Heart right ventricle (tissue), 16 donors: ENCODE measurements around the gene MAMDC2. TPM values are rescaled to one million over a fixed set of nuclear protein-coding genes. Genes with fewer than 3 reads are reported as not detected.

Experiments used
- ATAC-seq, 8 donors: fragments of 200-7000 bp; cut with Tn5 transposase; one replicate each; pipeline ENCODE4 v1.9.1; 2020; ENCODE audit warnings: mild to moderate bottlenecking in 8 of 8, moderate library complexity in 8 of 8, moderate number of reproducible peaks in 1 of 8
- DNase-seq, 2 donors: peaks; one replicate each; pipeline ENCODE4 v3.0.0-alpha.2; 2020
- H3K27ac ChIP-seq, 10 donors: fragments of 200-600 bp; sonication (generic) in 2 of 10; one replicate each; pipeline versions ENCODE4 v1.5.0 to v1.8.0; 2020 to 2022; ENCODE audit warnings: mild to moderate bottlenecking in 3 of 10
- H3K27me3 ChIP-seq, 7 donors: fragments of 200-600 bp; one replicate each; pipeline ENCODE4 v1.8.0; 2021 to 2022; ENCODE audit warnings: mild to moderate bottlenecking in 2 of 7
- H3K36me3 ChIP-seq, 9 donors: fragments of 200-600 bp; sonication (generic) in 1 of 9; one replicate each; pipeline versions ENCODE4 v1.5.0 to v1.8.0; 2020 to 2022; ENCODE audit warnings: mild to moderate bottlenecking in 2 of 9
- H3K4me1 ChIP-seq, 9 donors: fragments of 200-600 bp; sonication (generic) in 1 of 9; one replicate each; pipeline versions ENCODE4 v1.5.0 to v1.8.0; 2020 to 2022; ENCODE audit warnings: mild to moderate bottlenecking in 4 of 9
- H3K4me3 ChIP-seq, 10 donors: fragments of 200-600 bp; sonication (generic) in 2 of 10; one replicate each; pipeline versions ENCODE4 v1.5.0 to v1.8.0; 2020 to 2022; ENCODE audit warnings: mild to moderate bottlenecking in 7 of 10, moderate library complexity in 2 of 10
- H3K9me3 ChIP-seq, 11 donors: fragments of 200-600 bp in 10 of 11; sonication (generic) in 2 of 11; one replicate each; pipeline versions ENCODE4 v1.5.0 to v1.8.0; 2013 to 2022; ENCODE audit warnings: mild to moderate bottlenecking in 2 of 11, control low read depth in 1 of 11, moderate library complexity in 1 of 11
- WGBS, 2 donors: extraction: QIAGEN DNeasy Blood & Tissue Kit; methylation state at CpG; one replicate each; pipeline ENCODE4 v1.1.7; 2013; ENCODE audit warnings: inconsistent platforms in 1 of 2; 5-methylcytosine and 5-hydroxymethylcytosine counted together
- intact Hi-C, 10 donors: fragments of 100-400 bp; cut with DNase I; formaldehyde crosslinking; loops; one replicate each; pipeline versions ENCODE4 v1.11.1 to v1.14.2; 2022
- polyA plus RNA-seq, 2 donors: library from polyadenylated mRNA; stranded (reverse); fragments of 200-250 nt; gene quantifications; one replicate each; pipeline ENCODE4 v1.2.3, GENCODE V29; 2013
- total RNA-seq, 10 donors: library from RNA; stranded (reverse); fragmentation: NEBNext Ultra II Directional in 3 of 10; extraction: Animal tissue kit (Norgen Biotek cat#: 25700) in 3 of 10; gene quantifications; one replicate each; pipeline versions ENCODE4 v1.2.1 to v1.2.4, GENCODE V29; 2021 to 2023
- TF ChIP-seq, protein P1 (sequence below), 9 donors: fragments of 200-600 bp; sonication (generic) in 2 of 9; IDR thresholded peaks; one replicate each; pipeline versions ENCODE4 v1.5.0 to v1.8.0; 2021 to 2022; ENCODE audit warnings: antibody characterized with exemption in 9 of 9, mild to moderate bottlenecking in 5 of 9, moderate library complexity in 1 of 9
- donor health status: Arrhythmogenic right ventricular cardiomyopathy.
- donor health status: ischemic (EF 13 %, LVEDD 7.1; RV severe dilation, severe dysfunction).
- donor health status: healthy with polysubstance abuse.
- donor health status: DM: no; HTN: yes; CAD: no.
- donor health status: DM: no; HTN: no; CAD: no.
- donor health status: ischemic (EF 25% LVEDD 6.9; RV normal size, moderate dysfunction).
- donor health status: ischemic (EF 25% LVEDD 5.7; RV mildly dilated, moderate dysfunction).
- donor health status: healthy.
- donor health status: DM: yes; HTN: yes; CAD: no.
- donor health status: Ischemic cardiomyopathy.
- donor health status: ischemic (EF 35%, LVEDD 5.7; RV mildly dilated, moderate dysfunction).
- donor health status: nonischemic (EF 11% LVEDD 7.7; RV severe dilation, severe dysfunction).
- donor health status: DM: yes; HTN: yes; CAD: no.
- donor health status: PGD.
- donor health status: ischemic (EF 29% LVEDD 5.4; RV normal size, mild dysfunction).
- donor health status: nonischemic (EF 23%, LVEDD 6.1; RV moderate dilation, normal function).

The MAMDC2 gene
- total and polyA plus RNA-seq, 12 donors, result 2.3 to 11.8 (median 5.8) TPM

DNA sequence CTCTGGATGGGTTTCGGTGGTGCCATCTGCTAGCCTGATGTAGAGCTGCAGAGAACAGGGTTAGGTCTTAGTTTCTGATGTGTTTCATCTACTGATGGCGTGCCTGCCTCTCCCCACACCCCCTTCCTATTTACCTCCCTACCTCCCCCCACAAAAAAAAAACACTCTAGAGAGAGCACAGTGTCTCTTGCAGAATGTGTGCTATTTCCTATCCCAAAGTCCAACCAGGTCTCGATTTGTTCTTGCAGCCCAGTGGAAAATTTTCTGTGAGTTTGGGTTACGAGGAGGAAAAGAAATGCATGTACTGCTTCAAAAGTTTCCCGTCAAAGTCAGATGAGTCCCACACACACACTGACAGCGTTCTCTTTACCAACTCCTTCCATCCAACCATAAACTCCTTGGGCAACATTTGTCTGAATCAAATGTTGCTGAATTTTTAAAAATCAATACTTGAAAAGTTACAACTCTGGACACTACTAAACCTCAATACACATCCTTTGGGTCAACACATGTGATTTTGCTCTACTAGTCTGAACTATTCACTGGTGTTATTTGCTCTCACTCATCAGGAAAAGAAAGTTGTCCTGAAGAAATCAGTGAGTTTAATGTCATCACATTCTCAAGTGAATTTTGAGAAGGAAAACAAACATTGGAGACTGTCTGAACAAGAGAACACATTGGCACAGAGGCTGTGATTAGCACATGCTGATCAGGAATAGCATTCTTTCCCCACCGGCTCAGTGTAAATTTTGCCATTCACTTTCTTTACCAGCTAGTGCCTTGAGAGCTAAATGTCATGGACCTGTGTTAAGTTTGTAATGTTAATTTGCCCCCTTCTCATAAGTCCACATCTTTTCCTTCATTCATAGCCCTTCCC is 84.1 kb downstream of the MAMDC2 start:
- Histone ChIP-seq H3K9me3 (no peaks in the 10 kb centered on the region), H3K4me1 (peaks cover 0 to 22% (median 6%) of the 10 kb centered on the region in 9 donors), H3K4me3 (no peak overlapping the region), H3K27ac (peak overlapping the region in 4 of 10 donors; percentile 1 to 49 (median 39)), H3K36me3 (peaks cover 0 to 8% (median 0%) of the 10 kb centered on the region in 9 donors), H3K27me3 (no peaks in the 10 kb centered on the region)
- intact Hi-C loops, result loop anchor here in 1 of 10 donors (10.0 kb wide), 2 partner anchors 57 to 127 kb away; partner anchors contain the start of gene SMC5
- 66 to 74% methylated on average over 7 of the region's 7 CpGs for WGBS, 2 donors
- ATAC-seq (peak in 1 of 8 donors; percentile 43), DNase-seq (no peak)
- TF ChIP-seq, protein P1, sequence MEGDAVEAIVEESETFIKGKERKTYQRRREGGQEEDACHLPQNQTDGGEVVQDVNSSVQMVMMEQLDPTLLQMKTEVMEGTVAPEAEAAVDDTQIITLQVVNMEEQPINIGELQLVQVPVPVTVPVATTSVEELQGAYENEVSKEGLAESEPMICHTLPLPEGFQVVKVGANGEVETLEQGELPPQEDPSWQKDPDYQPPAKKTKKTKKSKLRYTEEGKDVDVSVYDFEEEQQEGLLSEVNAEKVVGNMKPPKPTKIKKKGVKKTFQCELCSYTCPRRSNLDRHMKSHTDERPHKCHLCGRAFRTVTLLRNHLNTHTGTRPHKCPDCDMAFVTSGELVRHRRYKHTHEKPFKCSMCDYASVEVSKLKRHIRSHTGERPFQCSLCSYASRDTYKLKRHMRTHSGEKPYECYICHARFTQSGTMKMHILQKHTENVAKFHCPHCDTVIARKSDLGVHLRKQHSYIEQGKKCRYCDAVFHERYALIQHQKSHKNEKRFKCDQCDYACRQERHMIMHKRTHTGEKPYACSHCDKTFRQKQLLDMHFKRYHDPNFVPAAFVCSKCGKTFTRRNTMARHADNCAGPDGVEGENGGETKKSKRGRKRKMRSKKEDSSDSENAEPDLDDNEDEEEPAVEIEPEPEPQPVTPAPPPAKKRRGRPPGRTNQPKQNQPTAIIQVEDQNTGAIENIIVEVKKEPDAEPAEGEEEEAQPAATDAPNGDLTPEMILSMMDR (IDR thresholded peaks at IDR 0.05), result no peak

DNA sequence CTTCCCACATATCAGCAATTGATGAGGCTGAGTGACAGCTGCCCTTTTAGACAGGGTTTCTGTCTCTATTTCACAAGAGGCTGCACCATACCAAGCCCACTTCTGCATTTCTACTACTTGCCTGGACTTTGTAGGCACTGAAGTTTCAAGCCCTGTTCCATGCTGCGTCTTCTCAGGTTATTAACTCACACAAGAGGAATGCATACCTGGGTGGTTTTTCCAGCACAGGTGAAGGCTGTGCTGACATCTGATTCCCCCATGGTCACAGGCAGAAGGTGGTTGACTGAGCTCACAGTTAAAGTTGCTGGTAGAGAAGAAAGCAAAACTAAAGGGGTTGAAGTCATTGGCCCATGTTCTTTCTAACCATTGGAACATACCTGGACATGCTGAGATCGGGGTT is 86.6 kb downstream of the MAMDC2 start:
- peaks cover 0 to 28% (median 7%) of the 10 kb centered on the region in 9 donors for H3K4me1 ChIP-seq
- WGBS, 2 donors, result 82 to 92% methylated on average over 2 of the region's 2 CpGs
- intact Hi-C loops, result loop anchor here in 1 of 10 donors (10.0 kb wide), 1 partner anchor 475 kb away; no protein-coding TSS in a partner anchor
- H3K36me3 ChIP-seq, result peaks cover 0 to 7% (median 0%) of the 10 kb centered on the region in 9 donors
- H3K9me3 ChIP-seq, result no peaks in the 10 kb centered on the region
- DNase-seq (no peak), ATAC-seq (no peak)
- H3K27me3 ChIP-seq, result no peaks in the 10 kb centered on the region
- H3K4me3 ChIP-seq, result no peak overlapping the region
- no peak overlapping the region for H3K27ac ChIP-seq
- TF ChIP-seq, protein P1 (IDR thresholded peaks at IDR 0.05), result no peak

DNA sequence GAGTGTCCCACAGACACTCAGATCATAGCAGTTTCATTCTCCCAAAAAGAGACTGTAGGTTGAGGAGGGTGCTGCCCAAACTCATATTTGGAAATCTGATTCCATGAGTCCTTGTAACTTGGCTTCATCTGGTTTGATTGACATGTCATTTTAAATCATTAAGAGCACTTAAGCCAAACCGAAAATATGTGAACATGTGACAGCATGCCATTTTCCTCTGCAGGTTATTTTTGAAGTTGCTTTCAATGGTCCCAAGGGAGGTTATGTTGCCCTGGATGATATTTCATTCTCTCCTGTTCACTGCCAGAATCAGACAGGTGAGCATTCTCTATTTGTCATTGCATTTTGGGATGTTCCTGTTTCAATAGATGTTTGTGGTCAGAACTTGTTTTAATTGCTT is 87.6 kb downstream of the MAMDC2 start:
- no peaks in the 10 kb centered on the region for H3K9me3 ChIP-seq
- ATAC-seq (no peak), DNase-seq (no peak)
- H3K4me1 ChIP-seq, result peaks cover 0 to 24% (median 5%) of the 10 kb centered on the region in 9 donors
- no peak overlapping the region for H3K27ac ChIP-seq
- intact Hi-C loops, result loop anchor here in 1 of 10 donors (10.0 kb wide), 1 partner anchor 474 kb away; no protein-coding TSS in a partner anchor
- no peak overlapping the region for H3K4me3 ChIP-seq
- H3K36me3 ChIP-seq, result peaks cover 0 to 7% (median 0%) of the 10 kb centered on the region in 9 donors
- WGBS, 2 donors, result 36 to 42% methylated on average over 1 of the region's 1 CpG
- TF ChIP-seq, protein P1 (IDR thresholded peaks at IDR 0.05), result no peak
- no peaks in the 10 kb centered on the region for H3K27me3 ChIP-seq

DNA sequence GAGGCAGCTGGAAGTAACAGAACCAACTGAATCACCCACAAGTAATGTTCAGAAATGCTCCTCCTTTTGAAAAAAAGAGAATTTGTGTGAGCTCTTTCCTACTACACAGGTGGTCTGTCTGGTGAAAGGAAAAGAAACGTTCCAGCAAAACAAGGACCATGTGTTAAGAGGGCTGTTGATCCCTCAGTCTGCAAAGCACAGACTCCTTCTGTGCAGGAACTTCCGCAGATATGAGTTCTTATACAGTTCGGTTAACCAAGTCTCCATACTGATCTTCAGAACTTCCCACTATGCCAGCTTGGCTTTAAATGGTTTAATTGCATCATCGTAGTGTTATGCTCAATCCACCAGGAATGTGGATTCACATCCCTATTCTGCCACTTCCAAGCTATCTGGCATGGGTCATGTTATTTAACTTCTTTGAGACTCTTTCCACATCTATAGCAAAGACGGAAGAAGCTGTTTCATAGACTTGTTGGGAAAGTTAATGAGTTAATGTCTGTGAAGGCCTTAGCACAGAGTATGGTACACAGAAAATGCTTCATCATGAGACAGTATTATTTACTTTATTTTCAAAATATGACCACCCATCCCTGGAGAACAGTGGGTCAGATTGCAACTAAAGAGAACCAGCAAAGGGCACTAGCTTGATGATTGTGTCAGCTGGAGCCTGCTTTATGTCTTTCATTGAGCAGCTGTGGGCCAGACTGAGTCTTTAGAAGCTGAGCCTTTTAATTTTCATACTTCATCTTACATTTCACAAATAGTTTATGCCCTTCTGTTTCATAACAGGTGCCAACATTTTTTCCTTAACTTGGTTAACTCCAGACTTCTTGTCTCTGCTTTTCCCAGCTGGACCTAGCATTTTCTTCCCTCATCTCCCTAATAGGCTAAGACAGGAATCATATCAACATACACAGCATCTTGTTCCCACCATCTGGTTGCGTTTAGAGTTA is 89.9 kb downstream of the MAMDC2 start:
- Histone ChIP-seq H3K36me3 (peaks cover 0 to 7% (median 0%) of the 10 kb centered on the region in 9 donors), H3K4me1 (peaks cover 0 to 8% (median 0%) of the 10 kb centered on the region in 9 donors), H3K4me3 (no peak overlapping the region), H3K9me3 (no peaks in the 10 kb centered on the region), H3K27me3 (no peaks in the 10 kb centered on the region), H3K27ac (no peak overlapping the region)
- TF ChIP-seq, protein P1 (IDR thresholded peaks at IDR 0.05), result no peak
- no peak for DNase-seq
- intact Hi-C loops, result loop anchor here in 1 of 10 donors (10.0 kb wide), 1 partner anchor 471 kb away; no protein-coding TSS in a partner anchor
- ATAC-seq, result no peak
- 81 to 87% methylated on average over 6 of the region's 6 CpGs for WGBS, 2 donors
